ENCODE data around the gene CHD2.

CHD2 gene

DNA sequence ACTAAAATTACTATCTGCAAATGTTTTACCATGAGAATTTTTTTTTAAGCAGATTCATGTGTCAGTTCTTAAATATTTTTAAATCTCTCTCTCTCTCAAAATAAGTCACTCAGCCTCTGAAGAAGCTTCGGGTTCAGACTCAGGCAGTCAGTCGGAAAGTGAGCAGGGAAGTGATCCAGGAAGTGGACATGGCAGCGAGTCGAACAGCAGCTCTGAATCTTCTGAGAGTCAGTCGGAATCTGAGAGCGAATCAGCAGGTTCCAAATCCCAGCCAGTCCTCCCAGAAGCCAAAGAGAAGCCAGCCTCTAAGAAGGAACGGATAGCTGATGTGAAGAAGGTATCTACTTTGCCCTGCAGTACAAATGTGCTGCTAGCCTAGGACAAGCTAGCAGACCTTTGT is 24.1 kb downstream of the CHD2 start:
- TF ChIP-seq, protein P1, sequence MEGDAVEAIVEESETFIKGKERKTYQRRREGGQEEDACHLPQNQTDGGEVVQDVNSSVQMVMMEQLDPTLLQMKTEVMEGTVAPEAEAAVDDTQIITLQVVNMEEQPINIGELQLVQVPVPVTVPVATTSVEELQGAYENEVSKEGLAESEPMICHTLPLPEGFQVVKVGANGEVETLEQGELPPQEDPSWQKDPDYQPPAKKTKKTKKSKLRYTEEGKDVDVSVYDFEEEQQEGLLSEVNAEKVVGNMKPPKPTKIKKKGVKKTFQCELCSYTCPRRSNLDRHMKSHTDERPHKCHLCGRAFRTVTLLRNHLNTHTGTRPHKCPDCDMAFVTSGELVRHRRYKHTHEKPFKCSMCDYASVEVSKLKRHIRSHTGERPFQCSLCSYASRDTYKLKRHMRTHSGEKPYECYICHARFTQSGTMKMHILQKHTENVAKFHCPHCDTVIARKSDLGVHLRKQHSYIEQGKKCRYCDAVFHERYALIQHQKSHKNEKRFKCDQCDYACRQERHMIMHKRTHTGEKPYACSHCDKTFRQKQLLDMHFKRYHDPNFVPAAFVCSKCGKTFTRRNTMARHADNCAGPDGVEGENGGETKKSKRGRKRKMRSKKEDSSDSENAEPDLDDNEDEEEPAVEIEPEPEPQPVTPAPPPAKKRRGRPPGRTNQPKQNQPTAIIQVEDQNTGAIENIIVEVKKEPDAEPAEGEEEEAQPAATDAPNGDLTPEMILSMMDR (conservative IDR thresholded peaks at IDR 0.05; ENCODE audit: low read depth), result no peak
- H3K27ac ChIP-seq, result no peak overlapping the region
- ChIA-PET POLR2A (ENCODE audit: low non-redundant PET) (no interaction called here), CTCF (no interaction called here)
- DNase-seq (ENCODE audit: low spot score), result no peak

DNA sequence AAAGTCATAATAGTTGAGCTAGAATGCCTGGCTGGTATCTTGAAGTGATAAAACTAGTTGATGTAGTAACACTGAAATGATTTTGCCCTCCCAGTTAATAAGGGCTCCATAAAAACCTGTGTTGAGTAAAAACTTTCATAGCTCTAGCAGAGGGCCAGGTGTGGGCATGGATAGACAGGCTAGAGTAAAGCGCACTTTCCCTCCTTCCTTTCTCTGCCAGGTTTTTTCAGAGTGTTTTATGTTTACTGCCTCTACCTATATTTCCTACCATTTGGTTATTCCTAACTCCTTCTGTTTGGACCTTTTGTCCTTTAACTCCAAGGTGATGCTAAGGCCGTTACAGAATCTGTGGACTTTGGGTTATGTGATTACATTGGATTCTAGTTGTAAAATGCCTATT is 25.3 kb downstream of the CHD2 start:
- ChIA-PET CTCF (no interaction called here), POLR2A (ENCODE audit: low non-redundant PET) (no interaction called here)
- TF ChIP-seq, protein P1 (conservative IDR thresholded peaks at IDR 0.05; ENCODE audit: low read depth), result no peak
- H3K27ac ChIP-seq, result no peak overlapping the region
- DNase-seq (ENCODE audit: low spot score), result no peak

DNA sequence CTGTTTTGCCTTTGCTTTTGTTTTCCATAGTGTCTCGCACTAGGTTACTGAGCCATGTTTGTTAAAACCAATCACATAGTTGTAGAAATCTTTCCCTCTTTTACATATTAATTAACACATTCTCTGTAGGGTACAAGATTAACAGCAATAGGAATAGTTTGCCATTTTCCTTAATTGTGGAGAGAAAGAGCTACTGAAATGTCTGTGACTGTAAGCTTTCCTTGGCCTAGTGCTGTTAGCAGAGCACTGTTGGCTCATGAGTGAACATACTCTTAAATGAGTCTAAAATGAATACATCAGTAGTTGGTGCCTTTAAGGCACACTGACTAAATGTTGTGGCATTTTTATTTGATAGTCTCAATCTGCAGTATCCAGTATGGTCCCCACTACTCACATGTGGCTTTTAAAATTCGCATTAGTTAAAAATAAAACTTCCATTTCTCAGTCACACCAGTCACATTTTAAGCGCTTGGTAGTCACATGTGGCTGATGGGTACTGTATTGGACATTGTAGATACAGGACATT is 28.2 kb downstream of the CHD2 start:
- no peak for DNase-seq (ENCODE audit: low spot score)
- no peak overlapping the region for H3K27ac ChIP-seq
- TF ChIP-seq, protein P1 (conservative IDR thresholded peaks at IDR 0.05; ENCODE audit: low read depth), result no peak
- CTCF ChIA-PET, result no interaction called here
- POLR2A ChIA-PET (ENCODE audit: low non-redundant PET), result no interaction called here

DNA sequence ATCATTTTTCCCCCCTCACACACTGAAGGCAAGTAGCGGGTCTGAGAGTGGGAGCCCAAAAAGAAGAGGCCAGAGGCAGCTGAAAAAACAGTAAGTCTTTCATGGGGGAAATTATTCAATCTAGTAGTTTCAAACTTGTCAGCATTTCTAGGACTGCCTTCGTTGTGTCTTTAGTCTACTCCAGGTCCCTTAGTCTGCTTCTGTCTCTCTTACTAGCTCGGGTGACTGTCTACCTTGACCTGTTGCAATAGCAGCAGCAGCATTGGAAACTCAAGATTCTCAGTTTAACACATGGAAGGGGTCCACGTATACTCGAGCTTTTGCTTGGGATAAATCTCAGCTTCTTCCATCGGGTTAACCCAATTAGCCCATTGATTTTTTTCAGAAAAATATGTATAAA is 28.9 kb downstream of the CHD2 start:
- CTCF ChIA-PET, result interaction anchor here (0.9 kb wide), 1 partner anchor 11 kb away, joined by 3 read pairs; no protein-coding TSS in a partner anchor
- TF ChIP-seq, protein P1 (conservative IDR thresholded peaks at IDR 0.05; ENCODE audit: low read depth), result no peak
- POLR2A ChIA-PET (ENCODE audit: low non-redundant PET), result no interaction called here
- DNase-seq (ENCODE audit: low spot score), result no peak
- no peak overlapping the region for H3K27ac ChIP-seq

DNA sequence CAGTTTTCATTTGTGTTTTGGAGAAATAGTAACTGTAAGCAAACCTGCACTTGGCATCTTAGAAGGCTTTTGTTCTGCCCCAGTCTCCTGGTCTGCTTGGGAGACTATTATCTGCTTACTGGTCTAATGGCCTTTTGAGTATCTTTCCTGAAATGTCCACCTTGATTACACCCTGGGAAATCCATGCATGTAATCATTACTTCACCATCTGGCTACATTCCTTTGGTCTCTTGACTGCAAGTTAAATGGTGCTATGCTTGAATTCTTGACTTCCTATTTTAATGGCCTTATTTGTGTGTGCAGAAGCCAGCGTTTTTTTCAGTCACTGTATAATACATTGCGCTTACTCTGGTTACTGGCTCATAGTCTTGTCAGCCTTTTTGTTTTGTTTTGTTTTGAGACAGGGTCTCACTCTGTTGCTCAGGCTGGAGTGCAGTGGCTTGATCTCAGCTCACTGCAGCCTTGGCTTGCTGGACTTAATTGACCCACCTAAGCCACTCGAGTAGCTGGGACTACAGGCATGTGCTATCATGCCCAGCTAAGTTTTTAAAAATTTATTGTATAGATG is 30.0 kb downstream of the CHD2 start:
- peak overlapping the region; percentile 57 for H3K27ac ChIP-seq
- TF ChIP-seq, protein P1 (conservative IDR thresholded peaks at IDR 0.05; ENCODE audit: low read depth), result no peak
- CTCF ChIA-PET, result interaction anchor here (0.9 kb wide), 1 partner anchor 12 kb away, joined by 3 read pairs; no protein-coding TSS in a partner anchor

DNA sequence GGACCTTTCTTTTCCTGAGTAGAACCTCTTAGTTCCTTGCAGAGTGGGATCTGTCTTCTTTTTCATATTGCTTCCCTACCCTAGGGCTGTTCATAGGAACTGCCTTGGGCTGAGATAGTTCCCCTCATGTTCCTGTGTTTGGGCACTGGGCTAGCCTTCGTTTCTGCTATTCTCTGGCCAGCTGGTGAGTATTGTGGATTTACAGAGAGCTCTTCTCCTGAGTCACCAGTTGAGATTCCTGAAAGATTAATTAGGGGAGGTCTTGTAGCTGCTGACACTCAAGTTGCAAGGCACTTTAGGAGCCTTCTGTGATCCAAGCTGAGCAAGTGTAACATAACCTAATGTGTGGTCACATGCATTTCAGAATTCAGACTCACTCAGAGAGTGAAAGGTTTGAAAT is 30.7 kb downstream of the CHD2 start:
- H3K27ac ChIP-seq, result peak overlapping the region; percentile 57
- TF ChIP-seq, protein P1 (conservative IDR thresholded peaks at IDR 0.05; ENCODE audit: low read depth), result no peak
- ChIA-PET POLR2A (ENCODE audit: low non-redundant PET) (no interaction called here), CTCF (no interaction called here)
- no peak for DNase-seq (ENCODE audit: low spot score)

More for the DNA sequence above, 30.0 kb downstream of the CHD2 start:
- no peak for DNase-seq (ENCODE audit: low spot score)
- POLR2A ChIA-PET (ENCODE audit: low non-redundant PET), result no interaction called here

All from RWPE1 (cell line).